Memory B cell (primary cell): ENCODE data around the gene LMBRD1.
"Not testable (repeated sequence)": the region's sequence is repeated elsewhere in the genome, so short reads cannot be mapped to it uniquely, and the experiment has no call there.

Source experiments
- ATAC-seq: fragments of 150-1000 bp; cut with Tn5 transposase; 2 replicates; pipeline ENCODE4 v1.10.0; 2021; ENCODE audit warnings: low read depth, mild to moderate bottlenecking, moderate library complexity
- DNase-seq, 2 donors: peaks; one replicate each; pipeline ENCODE4 v3.0.0; 2022; ENCODE audit warnings: low spot score in 2 of 2
- H3K27ac Mint-ChIP-seq: one replicate; pipeline ENCODE4 v1.8.0; 2022; ENCODE audit warnings: mild to moderate bottlenecking, moderate library complexity, mixed read lengths
- H3K27me3 Mint-ChIP-seq: one replicate; pipeline ENCODE4 v1.8.0; 2022; ENCODE audit warnings: mixed read lengths
- H3K36me3 Mint-ChIP-seq: one replicate; pipeline ENCODE4 v1.8.0; 2022; ENCODE audit warnings: mild to moderate bottlenecking, mixed read lengths
- H3K4me1 Mint-ChIP-seq: one replicate; pipeline ENCODE4 v1.8.0; 2022; ENCODE audit warnings: mixed read lengths
- H3K4me3 Mint-ChIP-seq: one replicate; pipeline ENCODE4 v1.8.0; 2022; ENCODE audit warnings: mild to moderate bottlenecking, moderate library complexity, mixed read lengths
- H3K9me3 Mint-ChIP-seq: one replicate; pipeline ENCODE4 v1.8.0; 2022; ENCODE audit warnings: mixed read lengths

The LMBRD1 gene

DNA sequence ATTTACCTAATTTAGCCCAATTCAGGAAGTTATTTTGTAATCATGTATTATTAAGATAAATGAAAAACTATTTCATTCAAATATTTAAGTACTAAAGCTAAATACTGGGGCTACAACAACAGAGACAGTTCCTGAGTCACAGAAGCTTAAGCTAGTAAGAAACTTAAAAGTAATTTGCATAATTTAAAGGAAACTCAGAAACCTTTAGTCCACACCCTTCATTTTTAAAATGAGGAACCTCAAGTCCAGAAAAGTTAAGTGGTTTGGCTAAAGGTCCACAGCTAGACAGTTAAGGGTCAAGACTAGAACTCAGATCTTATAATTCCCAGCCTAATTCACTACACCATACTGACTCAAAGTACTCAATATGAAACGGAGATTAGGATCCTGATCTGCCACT lies 7.2 kb downstream of the LMBRD1 start:
- H3K4me1 Mint-ChIP-seq: peaks cover 47% of the 10 kb centered on the region

DNA sequence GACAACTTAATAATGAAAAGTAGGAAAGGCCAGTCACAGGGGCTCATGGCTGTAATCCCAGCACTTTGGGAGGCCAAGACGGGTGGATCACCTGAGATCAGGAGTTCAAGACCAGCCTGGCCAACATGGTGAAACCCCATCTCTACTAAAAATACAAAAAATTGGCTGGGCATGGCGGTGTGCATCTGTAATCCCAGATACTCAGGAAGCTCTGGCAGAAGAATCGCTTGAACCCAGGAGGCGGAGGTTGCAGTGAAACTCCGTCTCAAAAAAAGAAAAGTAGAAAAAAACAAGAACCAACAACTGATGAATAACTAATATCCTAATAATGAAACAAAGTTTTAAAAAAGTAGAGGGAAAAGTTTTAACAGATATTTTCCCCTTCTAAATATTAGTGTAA lies 9.4 kb downstream of the LMBRD1 start:
- not testable (repeated sequence) for H3K9me3 Mint-ChIP-seq, H3K27ac Mint-ChIP-seq, H3K27me3 Mint-ChIP-seq, DNase-seq, ATAC-seq
- H3K4me3 Mint-ChIP-seq: peak overlapping the region; percentile 6
- H3K4me1 Mint-ChIP-seq: peaks cover 46% of the 10 kb centered on the region
- H3K36me3 Mint-ChIP-seq: peaks cover 16% of the 10 kb centered on the region

More for the DNA sequence above, 7.2 kb downstream of the LMBRD1 start:
- peak; percentile 82 for ATAC-seq
- Mint-ChIP-seq H3K27ac (no peak overlapping the region), H3K27me3 (no peaks in the 10 kb centered on the region), H3K36me3 (peaks cover 18% of the 10 kb centered on the region), H3K9me3 (no peaks in the 10 kb centered on the region), H3K4me3 (peak overlapping the region; percentile 43)
- DNase-seq: no peak

DNA sequence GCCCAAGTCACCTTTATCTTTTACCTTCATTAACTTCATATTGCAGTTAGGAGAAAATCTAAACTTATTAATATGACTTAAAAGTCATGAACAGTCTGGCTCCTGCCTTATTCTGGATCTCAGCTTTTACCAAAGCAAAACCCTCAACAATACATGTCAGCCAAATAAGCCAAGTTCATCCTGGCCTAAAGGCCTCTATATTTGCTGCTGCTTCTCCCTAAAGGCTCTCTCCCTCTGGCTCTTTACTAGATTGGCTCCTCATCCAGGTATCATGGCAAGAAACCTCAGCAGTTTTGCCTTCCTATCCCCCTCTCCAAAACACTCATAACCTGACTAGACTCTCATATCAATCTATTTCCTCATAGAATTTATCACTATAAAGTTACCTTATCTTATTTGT lies 11.1 kb downstream of the LMBRD1 start:
- H3K9me3 Mint-ChIP-seq: no peaks in the 10 kb centered on the region
- ATAC-seq: no peak
- H3K4me1 Mint-ChIP-seq: peaks cover 39% of the 10 kb centered on the region
- H3K27ac Mint-ChIP-seq: peak overlapping the region; percentile 62
- H3K27me3 Mint-ChIP-seq: no peaks in the 10 kb centered on the region
- DNase-seq: no peak
- H3K36me3 Mint-ChIP-seq: peaks cover 18% of the 10 kb centered on the region
- peak overlapping the region; percentile 54 for H3K4me3 Mint-ChIP-seq

- peak; percentile 82 for ATAC-seq
- Mint-ChIP-seq H3K27me3 (no peaks in the 10 kb centered on the region), H3K9me3 (no peaks in the 10 kb centered on the region), H3K4me1 (peaks cover 36% of the 10 kb centered on the region), H3K36me3 (peaks cover 24% of the 10 kb centered on the region), H3K4me3 (peak overlapping the region; percentile 54), H3K27ac (peak overlapping the region; percentile 62)
- no peak for DNase-seq
These were observed 12.0 kb downstream of the LMBRD1 start for GRCh38 chr6:69784595-69785377.

DNA sequence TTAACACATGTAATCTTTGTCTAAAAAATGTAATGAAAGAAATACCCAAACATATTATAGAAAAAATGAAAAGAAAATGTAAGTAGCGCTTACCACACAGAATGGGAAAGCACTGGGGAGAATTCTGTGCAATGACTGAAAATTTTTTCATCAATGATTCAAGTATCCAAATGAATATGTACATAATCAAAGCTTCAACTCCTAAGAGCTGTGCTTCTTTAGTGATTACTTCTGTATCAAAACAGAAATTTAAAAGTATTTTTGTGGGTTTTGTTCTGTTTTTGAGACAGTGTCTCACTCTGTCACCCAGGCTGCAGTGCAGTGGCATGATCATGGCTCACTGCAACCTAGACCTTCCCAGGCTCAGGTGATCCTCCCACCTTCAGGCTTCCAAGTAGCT lies 13.7 kb downstream of the LMBRD1 start:
- Mint-ChIP-seq H3K4me3 (no peak overlapping the region), H3K27me3 (no peaks in the 10 kb centered on the region), H3K4me1 (peaks cover 30% of the 10 kb centered on the region), H3K27ac (no peak overlapping the region), H3K36me3 (peaks cover 20% of the 10 kb centered on the region), H3K9me3 (no peaks in the 10 kb centered on the region)
- DNase-seq (no peak), ATAC-seq (no peak)

- Mint-ChIP-seq H3K9me3 (no peaks in the 10 kb centered on the region), H3K4me3 (no peak overlapping the region), H3K36me3 (peaks cover 23% of the 10 kb centered on the region), H3K27ac (peak overlapping the region; percentile 51), H3K27me3 (no peaks in the 10 kb centered on the region), H3K4me1 (peaks cover 28% of the 10 kb centered on the region)
- ATAC-seq (no peak), DNase-seq (no peak)
These were observed 16.1 kb downstream of the LMBRD1 start for GRCh38 chr6:69780585-69781178.

- ATAC-seq (no peak), DNase-seq (no peak)
- Mint-ChIP-seq H3K27me3 (no peaks in the 10 kb centered on the region), H3K36me3 (peaks cover 36% of the 10 kb centered on the region), H3K4me3 (no peak overlapping the region), H3K27ac (no peak overlapping the region), H3K9me3 (peaks cover 1% of the 10 kb centered on the region), H3K4me1 (peaks cover 39% of the 10 kb centered on the region)
These were observed 20.9 kb downstream of the LMBRD1 start for GRCh38 chr6:69775941-69776340.

DNA sequence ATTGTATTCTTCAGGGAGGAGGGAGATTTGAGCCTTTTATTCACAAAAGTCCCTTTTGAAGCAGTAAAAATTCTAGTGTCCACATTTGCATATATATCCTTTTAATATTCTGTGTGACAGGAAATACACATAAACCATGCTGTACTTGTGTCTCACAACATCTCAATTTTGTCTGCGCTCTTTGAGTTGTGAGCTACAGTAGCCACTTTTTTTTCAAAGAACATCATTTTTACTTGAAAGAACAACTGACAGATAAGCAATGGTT lies 21.3 kb downstream of the LMBRD1 start:
- ATAC-seq: peak; percentile 75

DNA sequence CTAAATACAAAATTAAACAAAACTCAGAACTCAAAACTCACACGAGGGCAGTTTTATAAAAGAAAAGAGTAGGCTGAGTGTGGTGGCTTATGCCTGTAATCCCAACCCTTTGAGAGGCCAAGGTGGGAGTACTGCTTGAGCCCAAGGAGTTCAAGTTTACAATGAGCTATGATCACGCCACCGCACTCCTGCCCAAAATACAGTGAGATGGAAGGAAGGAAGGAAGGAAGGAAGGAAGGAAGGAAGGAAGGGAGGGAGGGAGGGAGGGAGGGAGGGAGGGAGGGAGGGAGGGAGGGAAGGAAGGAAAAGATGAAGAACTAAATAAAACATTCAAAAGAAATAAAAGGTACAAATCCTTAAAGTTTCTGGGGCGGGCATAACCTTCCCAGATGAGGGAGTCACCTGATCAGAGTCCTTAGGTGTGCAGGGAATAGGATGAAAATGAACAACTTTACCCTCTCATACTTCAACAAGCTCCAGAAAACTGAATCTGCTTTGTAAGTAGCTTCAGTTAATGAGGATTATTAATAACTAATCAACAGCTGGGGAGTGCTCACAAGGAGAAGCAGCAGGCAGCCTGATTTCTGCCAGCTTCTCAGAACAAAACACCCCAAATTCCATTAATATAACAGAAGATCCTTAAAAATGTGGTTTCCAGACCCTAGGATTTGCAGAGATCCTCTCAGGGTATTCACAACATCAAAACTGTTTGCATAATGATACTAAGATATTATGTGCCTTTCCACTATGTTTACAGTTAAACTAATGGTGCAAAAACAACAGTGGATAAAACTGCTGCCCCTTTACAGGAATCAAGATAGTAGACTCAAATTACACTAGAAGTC lies 21.8 kb downstream of the LMBRD1 start:
- Mint-ChIP-seq H3K36me3 (peaks cover 35% of the 10 kb centered on the region), H3K27me3 (no peaks in the 10 kb centered on the region), H3K4me3 (no peak overlapping the region), H3K4me1 (peaks cover 35% of the 10 kb centered on the region), H3K27ac (no peak overlapping the region), H3K9me3 (peaks cover 1% of the 10 kb centered on the region)
- ATAC-seq: no peak
- DNase-seq: no peak

More for the DNA sequence above, 21.3 kb downstream of the LMBRD1 start:
- Mint-ChIP-seq H3K36me3 (peaks cover 36% of the 10 kb centered on the region), H3K4me1 (peaks cover 37% of the 10 kb centered on the region), H3K27me3 (no peaks in the 10 kb centered on the region), H3K4me3 (no peak overlapping the region), H3K9me3 (peaks cover 1% of the 10 kb centered on the region), H3K27ac (no peak overlapping the region)
- no peak for DNase-seq

- DNase-seq (no peak), ATAC-seq (no peak)
- Mint-ChIP-seq H3K4me1 (peaks cover 42% of the 10 kb centered on the region), H3K36me3 (peaks cover 39% of the 10 kb centered on the region), H3K27ac (peak overlapping the region; percentile 62), H3K27me3 (no peaks in the 10 kb centered on the region), H3K4me3 (no peak overlapping the region), H3K9me3 (peaks cover 2% of the 10 kb centered on the region)
These were observed 25.5 kb downstream of the LMBRD1 start for GRCh38 chr6:69771158-69771906.

- Mint-ChIP-seq H3K36me3 (peaks cover 31% of the 10 kb centered on the region), H3K27ac (peak overlapping the region; percentile 2), H3K9me3 (peaks cover 1% of the 10 kb centered on the region), H3K4me1 (peaks cover 33% of the 10 kb centered on the region), H3K4me3 (no peak overlapping the region), H3K27me3 (no peaks in the 10 kb centered on the region)
- no peak for ATAC-seq
- DNase-seq: no peak
These were observed 28.1 kb downstream of the LMBRD1 start for GRCh38 chr6:69768664-69769063.

DNA sequence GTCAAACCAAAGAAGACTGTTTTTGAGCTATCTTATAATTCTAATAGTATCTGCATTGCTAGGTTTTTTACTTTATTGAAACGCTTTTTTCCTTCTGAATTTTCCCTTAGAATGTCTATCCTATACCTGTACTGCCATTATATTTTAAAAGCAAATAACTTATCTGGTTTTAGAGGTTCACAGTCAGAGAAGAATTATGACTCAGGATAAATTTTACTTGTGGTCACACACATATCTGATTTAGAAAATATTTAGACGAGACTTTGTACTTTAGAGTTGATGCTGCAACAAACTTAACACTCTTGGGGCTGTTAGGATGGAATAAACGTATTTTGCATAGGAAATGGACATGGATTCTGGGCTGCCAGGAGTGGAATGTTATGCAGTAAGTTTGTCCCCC lies 33.0 kb downstream of the LMBRD1 start:
- H3K9me3 Mint-ChIP-seq: no peaks in the 10 kb centered on the region
- DNase-seq (no peak), ATAC-seq (no peak)
- H3K4me3 Mint-ChIP-seq: no peak overlapping the region
- H3K4me1 Mint-ChIP-seq: peaks cover 30% of the 10 kb centered on the region
- no peak overlapping the region for H3K27ac Mint-ChIP-seq
- no peaks in the 10 kb centered on the region for H3K27me3 Mint-ChIP-seq
- H3K36me3 Mint-ChIP-seq: peaks cover 23% of the 10 kb centered on the region

GRCh38 chr6:69761853-69762252 lies 35.0 kb downstream of the LMBRD1 start:
- DNase-seq (no peak), ATAC-seq (no peak)
- Mint-ChIP-seq H3K27ac (peak overlapping the region; percentile 65), H3K27me3 (no peaks in the 10 kb centered on the region), H3K36me3 (peaks cover 29% of the 10 kb centered on the region), H3K9me3 (no peaks in the 10 kb centered on the region), H3K4me1 (peaks cover 41% of the 10 kb centered on the region), H3K4me3 (no peak overlapping the region)

DNA sequence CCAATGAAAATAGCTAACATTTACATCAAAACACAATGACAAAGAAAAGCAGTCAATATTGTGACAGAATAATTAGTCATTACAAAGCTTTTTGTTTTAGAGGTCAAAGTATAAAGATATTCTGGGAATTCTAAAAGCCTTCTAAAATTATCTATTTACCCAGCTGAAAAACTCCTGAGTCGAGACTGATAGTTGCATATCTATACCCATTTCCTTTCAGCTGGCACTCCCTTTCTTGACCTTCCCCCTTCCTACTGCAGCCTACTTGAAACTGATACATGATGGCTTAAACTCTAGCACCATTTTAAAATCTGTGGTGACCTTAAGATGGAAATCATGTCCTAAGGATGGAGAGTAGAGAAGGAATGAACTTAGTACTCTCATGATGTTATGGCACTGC lies 38.6 kb downstream of the LMBRD1 start:
- Mint-ChIP-seq H3K4me3 (no peak overlapping the region), H3K27me3 (no peaks in the 10 kb centered on the region), H3K36me3 (peaks cover 47% of the 10 kb centered on the region), H3K9me3 (peaks cover 3% of the 10 kb centered on the region), H3K4me1 (peaks cover 40% of the 10 kb centered on the region), H3K27ac (peak overlapping the region; percentile 78)
- ATAC-seq: peak; percentile 42
- no peak for DNase-seq
